Prostate gland (tissue), 2 donors: Measurements from ENCODE around the gene FAM20B.

Experiments used
- POLR2A ChIP-seq: fragments of 450-650 bp; IDR thresholded peaks from one replicate; pipeline ENCODE4 v1.6.1; 2016; ENCODE audit warnings: antibody characterized with exemption, mild to moderate bottlenecking
- TF ChIP-seq, protein P1 (sequence below), 4 experiments: fragments of 200-600 bp in 2 of 4; fragments of 450-650 bp in 2 of 4; sonication (generic) in 2 of 4; IDR thresholded peaks; 1 replicate in 3 of 4; 2 replicates in 1 of 4; pipeline ENCODE4 v1.5.1; 2016 to 2019; ENCODE audit warnings: antibody characterized with exemption in 4 of 4, mild to moderate bottlenecking in 2 of 4, moderate library complexity in 2 of 4

DNA sequence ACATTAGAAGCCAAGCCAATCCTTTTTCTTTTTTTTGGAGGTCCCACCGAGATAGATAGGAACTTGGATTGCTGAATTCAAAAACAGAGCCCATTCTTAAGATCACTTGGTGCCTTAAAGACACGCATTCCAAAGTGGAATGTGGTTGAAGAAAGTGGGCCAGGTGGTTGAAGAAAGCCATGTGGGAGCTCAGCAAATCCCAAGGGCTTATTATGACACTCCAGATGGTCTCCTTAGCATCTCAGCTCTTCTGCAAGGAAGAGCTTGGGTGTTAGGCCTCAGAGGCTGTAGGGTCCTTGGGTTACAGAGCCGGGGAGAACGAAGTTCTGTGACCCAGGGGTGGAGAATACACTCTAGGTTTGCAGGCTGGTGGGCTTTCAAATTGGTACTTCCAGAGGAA is 69.7 kb downstream of the FAM20B start:
- TF ChIP-seq, protein P1, sequence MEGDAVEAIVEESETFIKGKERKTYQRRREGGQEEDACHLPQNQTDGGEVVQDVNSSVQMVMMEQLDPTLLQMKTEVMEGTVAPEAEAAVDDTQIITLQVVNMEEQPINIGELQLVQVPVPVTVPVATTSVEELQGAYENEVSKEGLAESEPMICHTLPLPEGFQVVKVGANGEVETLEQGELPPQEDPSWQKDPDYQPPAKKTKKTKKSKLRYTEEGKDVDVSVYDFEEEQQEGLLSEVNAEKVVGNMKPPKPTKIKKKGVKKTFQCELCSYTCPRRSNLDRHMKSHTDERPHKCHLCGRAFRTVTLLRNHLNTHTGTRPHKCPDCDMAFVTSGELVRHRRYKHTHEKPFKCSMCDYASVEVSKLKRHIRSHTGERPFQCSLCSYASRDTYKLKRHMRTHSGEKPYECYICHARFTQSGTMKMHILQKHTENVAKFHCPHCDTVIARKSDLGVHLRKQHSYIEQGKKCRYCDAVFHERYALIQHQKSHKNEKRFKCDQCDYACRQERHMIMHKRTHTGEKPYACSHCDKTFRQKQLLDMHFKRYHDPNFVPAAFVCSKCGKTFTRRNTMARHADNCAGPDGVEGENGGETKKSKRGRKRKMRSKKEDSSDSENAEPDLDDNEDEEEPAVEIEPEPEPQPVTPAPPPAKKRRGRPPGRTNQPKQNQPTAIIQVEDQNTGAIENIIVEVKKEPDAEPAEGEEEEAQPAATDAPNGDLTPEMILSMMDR (IDR thresholded peaks at IDR 0.05), result no peak
- no peak for TF ChIP-seq POLR2A
